Measurements from ENCODE around the gene MED12L. TPM values are rescaled to one million over a fixed set of nuclear protein-coding genes. Genes with fewer than 3 reads are reported as not detected.

MED12L gene
- total and polyA plus RNA-seq, 8 donors: 0.08 to 0.88 (median 0.45) TPM

- H3K27ac ChIP-seq: no peak overlapping the region
- H3K27me3 ChIP-seq: no peaks in the 10 kb centered on the region
- TF ChIP-seq, protein P1, sequence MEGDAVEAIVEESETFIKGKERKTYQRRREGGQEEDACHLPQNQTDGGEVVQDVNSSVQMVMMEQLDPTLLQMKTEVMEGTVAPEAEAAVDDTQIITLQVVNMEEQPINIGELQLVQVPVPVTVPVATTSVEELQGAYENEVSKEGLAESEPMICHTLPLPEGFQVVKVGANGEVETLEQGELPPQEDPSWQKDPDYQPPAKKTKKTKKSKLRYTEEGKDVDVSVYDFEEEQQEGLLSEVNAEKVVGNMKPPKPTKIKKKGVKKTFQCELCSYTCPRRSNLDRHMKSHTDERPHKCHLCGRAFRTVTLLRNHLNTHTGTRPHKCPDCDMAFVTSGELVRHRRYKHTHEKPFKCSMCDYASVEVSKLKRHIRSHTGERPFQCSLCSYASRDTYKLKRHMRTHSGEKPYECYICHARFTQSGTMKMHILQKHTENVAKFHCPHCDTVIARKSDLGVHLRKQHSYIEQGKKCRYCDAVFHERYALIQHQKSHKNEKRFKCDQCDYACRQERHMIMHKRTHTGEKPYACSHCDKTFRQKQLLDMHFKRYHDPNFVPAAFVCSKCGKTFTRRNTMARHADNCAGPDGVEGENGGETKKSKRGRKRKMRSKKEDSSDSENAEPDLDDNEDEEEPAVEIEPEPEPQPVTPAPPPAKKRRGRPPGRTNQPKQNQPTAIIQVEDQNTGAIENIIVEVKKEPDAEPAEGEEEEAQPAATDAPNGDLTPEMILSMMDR (IDR thresholded peaks at IDR 0.05): no peak
- no peak overlapping the region for H3K4me3 ChIP-seq
- H3K9me3 ChIP-seq: no peaks in the 10 kb centered on the region
- DNase-seq (no peak), ATAC-seq (no peak), FAIRE-seq (no peak)
- peaks cover 0 to 3% (median 0%) of the 10 kb centered on the region in 3 donors for H3K4me1 ChIP-seq
- 88 to 90% methylated on average over 4 of the region's 4 CpGs for WGBS, 2 donors
- H3K36me3 ChIP-seq: no peaks in the 10 kb centered on the region
- intact Hi-C loops (cut with DNase I): no loop called here
Observed at GRCh38 chr3:151199554-151200438, 114.3 kb downstream of the MED12L start.

GRCh38 chr3:151200586-151200985 lies 115.1 kb downstream of the MED12L start:
- Histone ChIP-seq H3K4me3 (no peak overlapping the region), H3K27me3 (no peaks in the 10 kb centered on the region), H3K4me1 (peaks cover 0 to 3% (median 0%) of the 10 kb centered on the region in 3 donors), H3K9me3 (no peaks in the 10 kb centered on the region), H3K27ac (no peak overlapping the region), H3K36me3 (no peaks in the 10 kb centered on the region)
- no peak for ATAC-seq
- TF ChIP-seq, protein P1 (IDR thresholded peaks at IDR 0.05): no peak
- WGBS, 2 donors: 37 to 41% methylated on average over 2 of the region's 2 CpGs
- no peak for FAIRE-seq
- DNase-seq: no peak
- intact Hi-C loops (cut with DNase I): no loop called here

- TF ChIP-seq, protein P1 (IDR thresholded peaks at IDR 0.05): no peak
- WGBS, 2 donors: 91 to 94% methylated on average over 7 of the region's 7 CpGs
- intact Hi-C loops (cut with DNase I): no loop called here
- no peak overlapping the region for H3K27ac ChIP-seq
- FAIRE-seq: no peak
- DNase-seq: no peak
- ATAC-seq: no peak
- H3K4me1 ChIP-seq: peaks cover 0 to 3% (median 0%) of the 10 kb centered on the region in 3 donors
- H3K36me3 ChIP-seq: no peaks in the 10 kb centered on the region
- H3K9me3 ChIP-seq: no peaks in the 10 kb centered on the region
- H3K4me3 ChIP-seq: no peak overlapping the region
- no peaks in the 10 kb centered on the region for H3K27me3 ChIP-seq
Observed at GRCh38 chr3:151201051-151201730, 115.7 kb downstream of the MED12L start.

DNA sequence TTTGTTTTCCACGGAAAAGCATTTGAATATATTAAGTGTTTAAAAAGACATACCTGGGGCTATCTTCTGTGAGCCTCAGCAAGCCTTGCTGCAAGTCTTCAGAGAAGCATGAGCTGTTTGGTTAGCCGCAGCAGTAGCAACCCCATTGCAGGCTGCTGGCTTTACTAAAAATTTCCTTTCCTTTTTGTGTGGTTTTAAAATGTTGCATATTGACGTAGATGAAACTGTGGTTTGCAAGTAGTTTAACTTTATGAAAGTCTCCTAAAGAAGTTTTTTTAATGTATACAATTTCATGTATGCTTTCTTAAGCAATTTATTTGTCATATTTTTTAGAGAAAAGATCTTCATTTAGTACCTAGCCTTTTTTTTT lies 117.6 kb downstream of the MED12L start, which contains the start of gene GPR171:
Gene GPR171 (minus strand): TSS at position 166 of the 370 bp plus-strand sequence. CDS start 3,830 bp downstream, outside the sequence.
- ATAC-seq: no peak
- no peaks in the 10 kb centered on the region for H3K9me3 ChIP-seq
- H3K36me3 ChIP-seq: no peaks in the 10 kb centered on the region
- 93 to 97% methylated on average over 3 of the region's 3 CpGs for WGBS, 2 donors
- no peak for FAIRE-seq
- H3K27me3 ChIP-seq: no peaks in the 10 kb centered on the region
- intact Hi-C loops (cut with DNase I): no loop called here
- H3K4me1 ChIP-seq: peaks cover 0 to 3% (median 0%) of the 10 kb centered on the region in 3 donors
- no peak within 1 kb of the TSS for H3K4me3 ChIP-seq
- DNase-seq: no peak
- H3K27ac ChIP-seq: no peak within 1 kb of the TSS
- TF ChIP-seq, protein P1 (IDR thresholded peaks at IDR 0.05): no peak
